ENCODE measurements around the gene TPO.
"Not testable (repeated sequence)": the region's sequence is repeated elsewhere in the genome, so short reads cannot be mapped to it uniquely, and the experiment has no call there.

TPO gene

DNA sequence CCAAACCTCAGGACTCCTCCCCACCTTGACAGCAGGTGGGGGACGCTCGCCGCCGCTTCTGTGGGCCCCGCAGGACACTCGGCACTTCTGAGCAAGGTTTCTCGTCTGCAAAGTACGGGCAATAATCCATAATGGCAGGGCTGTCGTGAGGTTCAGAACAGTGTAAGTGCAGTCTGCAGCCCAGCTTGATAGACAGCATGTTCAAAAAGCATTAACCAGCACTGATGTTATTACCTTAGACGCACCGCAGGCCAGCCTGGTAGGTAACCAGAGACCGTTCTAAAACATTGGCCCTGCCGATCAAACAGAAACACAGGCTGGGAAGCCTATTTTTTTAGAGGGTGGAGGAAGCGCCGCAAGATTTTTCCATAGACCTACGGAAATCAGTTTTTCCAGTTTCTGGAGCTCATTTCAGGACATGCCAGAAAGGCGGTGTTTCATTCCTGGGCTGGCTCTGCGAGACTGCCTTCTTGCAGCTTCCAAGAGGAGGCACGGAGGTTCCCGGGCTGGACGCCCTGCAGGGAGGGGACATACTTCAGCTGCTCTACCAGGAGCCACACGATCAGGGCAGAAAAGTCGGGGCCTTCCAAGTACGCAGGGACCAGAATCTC lies 148.7 kb downstream of the TPO start:
- no peak for DNase-seq

DNA sequence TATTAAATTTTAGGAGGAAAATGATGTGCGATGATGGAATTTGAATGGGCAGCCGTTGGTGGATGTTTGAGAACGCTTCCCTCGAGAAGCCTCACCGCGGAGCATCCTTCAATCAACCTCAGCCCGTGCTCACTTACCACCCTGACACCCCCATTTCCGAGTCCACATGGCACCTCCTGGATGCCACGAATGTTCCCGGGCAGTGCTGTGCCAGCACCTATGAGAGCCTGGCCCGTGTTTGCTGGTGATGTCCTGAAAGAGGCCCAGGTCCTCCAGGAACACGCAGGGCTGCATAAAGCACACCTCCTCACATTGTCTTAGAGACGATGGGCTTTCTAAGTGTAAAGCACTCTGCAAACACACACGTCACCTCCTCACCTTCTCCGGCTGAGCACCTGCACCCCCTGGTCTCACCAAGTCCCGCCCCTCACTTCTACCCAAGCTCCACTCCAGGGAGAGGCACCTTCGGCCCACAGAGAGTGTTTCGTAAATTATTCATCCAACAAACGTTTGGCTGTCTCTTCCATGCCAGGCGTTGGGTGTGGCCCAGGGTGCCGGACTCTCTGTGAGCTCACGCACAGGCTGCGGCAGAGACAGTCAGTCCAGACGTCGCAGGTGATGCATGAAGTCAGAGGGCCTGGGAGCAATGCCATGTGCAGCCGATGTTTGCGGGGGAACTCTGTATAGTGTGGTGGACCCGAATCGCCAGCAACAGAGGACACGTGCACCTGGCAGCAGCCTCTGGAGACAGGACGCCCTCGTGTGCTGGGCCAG lies 150.0 kb downstream of the TPO start:
- no peak for DNase-seq

DNA sequence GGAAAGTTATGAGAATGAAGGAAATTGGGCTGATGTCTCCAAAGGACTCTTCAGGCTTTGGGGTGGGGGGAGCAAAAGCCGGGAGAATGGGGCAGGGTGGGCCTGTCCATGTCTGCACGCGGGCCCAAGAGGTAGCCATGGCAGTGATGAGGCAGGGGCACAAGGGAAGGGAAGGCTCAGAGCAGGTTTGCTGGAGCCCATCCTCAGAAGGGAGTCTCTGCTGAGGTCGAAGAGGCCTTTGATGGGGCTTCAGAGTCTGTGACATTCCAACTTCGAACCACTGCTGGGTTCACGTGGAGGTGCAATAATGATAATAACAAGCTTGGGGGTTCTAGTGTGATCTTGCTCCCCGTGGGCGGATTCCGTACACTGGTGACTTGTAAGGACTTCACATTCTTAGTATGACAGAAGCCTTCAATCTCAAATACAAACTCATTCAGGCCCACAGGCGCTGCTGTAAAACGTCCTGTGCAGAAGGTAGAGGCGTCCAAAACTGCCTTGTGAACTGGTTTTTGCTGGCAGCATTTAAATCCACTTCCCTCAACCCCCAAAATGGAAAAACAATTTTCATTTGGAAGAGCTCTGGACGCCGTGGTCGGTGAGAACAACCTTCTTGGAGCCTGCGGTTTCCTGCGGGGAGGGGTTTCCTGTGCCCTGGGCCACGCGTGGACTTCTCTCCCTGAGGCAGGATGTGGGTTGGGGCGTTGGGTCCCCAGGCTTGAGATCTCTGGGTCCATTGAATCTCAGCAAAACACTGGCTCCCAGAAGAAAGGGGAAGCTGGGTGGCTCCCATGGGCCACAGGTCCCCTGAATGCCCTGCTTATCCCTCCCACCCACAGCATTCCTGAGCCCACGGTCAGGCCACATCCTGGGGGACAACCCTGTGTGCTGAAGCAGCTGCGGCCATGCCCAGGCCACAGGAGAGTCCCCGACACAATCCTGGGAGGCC lies 151.0 kb downstream of the TPO start:
- no peak for DNase-seq

DNA sequence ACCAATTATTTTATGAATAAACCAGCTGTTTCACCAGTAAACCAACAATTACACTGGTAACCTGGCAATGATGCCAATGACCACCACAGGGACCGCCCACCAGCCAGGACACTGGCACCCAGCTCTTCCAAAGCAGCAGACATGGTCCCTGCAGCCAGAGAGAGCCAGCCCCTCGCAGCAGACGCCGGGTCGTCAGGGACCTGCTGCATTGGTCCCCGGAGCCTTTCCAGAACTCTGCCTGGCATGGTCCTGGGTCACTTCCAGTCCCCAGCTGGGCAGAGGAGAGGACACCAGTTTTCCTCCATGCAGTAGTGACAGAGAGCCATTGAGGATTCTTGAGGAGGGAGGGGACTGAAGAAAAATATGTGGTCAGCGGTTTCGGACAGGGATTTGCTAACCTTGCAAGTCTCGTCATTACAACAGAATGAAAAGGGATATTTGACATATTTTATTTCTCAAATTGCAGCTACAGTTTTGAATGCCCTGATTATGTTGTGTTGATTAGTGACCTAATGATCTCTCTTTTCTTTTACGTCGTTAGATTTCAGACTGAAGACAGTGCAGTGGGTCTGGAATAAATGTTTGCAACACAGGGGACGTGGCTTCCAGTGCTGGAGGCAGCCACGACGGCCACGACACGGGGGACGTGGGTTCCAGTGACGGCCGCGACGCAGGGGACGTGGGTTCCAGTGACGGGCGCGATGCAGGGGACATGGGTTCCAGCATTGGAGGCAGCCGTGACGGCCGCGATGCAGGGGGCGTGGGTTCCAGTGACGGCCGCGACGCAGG lies 154.5 kb downstream of the TPO start:
- no peak for DNase-seq

DNA sequence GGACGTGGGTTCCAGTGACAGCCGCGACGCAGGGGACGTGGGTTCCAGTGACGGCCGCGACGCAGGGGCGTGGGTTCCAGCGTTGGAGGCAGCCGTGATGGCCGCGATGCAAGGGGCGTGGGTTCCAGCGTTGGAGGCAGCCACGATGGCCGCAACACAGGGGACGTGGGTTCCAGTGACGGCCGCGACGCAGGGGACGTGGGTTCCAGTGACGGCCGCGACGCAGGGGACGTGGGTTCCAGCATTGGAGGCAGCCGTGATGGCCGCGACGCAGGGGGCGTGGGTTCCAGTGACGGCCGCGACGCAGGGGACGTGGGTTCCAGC lies 155.0 kb downstream of the TPO start:
- not testable (repeated sequence) for DNase-seq

DNA sequence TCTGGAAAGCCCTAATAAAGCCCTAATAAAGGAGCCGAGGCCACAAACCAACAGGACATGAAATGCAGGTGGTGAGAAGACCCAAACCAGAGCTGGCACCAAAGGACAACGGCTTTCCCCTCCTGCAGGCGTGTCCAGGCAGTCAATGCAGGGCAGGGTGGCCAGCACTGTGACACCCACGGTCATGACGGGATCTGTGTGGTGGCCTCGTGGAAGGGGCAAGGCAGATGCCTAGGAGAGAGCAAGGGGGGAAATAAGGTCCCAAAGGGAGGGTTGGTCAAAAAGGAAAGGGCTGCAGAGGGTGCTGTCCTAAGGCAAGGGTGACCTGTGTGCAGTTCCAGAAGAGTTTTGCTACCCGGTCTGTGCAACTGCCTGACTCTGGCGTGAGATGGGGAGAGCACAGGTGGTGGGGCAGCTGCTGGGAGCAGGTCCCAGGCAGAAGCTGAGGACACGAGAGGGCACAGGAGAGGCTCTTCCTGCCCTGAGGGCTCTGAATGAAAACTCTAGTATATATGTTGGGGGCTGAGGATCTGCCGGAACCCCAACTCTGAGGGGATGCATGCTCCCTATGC lies 156.7 kb downstream of the TPO start:
- DNase-seq = no peak

DNA sequence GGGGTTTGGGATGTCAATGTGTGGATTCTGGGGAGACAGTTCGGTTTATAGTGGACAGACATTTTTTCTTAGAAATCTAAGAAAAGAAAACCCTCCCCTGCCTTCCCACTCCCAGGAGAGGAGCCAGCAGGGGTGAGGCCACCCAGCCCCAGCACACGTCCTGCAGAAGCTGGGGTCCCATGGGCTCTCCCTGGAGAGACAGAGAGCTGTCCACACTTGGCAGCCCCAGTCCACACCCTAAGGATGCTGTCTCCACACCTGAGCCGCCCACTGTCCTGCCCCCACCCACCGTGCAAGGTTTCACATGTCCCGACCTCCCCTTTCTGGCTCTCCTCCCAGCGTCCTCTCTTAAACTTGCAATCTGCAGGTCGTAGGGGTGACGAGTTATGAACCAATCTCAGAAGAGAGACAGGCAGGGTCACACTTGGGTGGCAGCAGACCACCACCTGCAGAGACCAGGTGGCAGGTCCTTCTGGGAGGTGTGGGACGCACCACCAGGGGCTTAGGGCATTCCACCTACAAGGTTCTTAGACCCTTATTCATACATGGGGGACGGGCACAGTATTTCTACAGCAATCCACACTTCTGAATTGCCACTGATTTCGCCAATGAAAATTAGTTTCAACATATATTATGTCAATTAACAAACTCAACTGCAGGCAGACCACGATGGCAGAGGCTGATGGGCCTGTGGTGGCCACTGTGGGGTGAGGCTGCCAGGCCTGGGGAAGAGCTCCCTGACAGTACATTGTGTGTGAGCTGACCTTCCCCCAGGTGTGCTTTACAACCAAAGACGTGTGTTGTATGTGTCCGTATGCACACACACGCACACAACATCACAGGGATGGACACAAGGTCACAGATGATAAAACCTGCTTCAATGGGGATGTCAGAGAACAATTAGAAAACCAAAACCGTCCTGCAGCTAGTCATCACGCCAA lies 158.5 kb downstream of the TPO start:
- no peak for DNase-seq

DNA sequence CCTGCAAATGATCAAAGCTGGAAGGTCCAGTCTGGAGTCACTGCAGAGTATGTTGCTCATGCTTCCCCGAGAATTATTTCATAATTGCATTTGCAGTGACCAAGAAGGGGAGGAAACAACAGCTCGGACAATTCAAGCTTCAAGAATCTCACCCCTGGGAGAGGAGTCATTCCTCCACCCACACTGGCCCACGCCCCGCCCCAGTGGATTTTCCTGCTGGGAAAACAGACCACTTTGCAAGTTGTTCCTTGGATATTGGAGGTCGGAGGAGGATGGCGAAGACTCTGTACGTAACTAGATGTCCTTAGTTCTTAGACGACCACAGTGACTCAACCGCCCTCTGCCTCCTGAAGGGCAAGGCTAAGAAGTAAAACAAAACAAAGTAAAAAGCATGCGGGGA lies 159.4 kb downstream of the TPO start:
- DNase-seq = no peak

DNA sequence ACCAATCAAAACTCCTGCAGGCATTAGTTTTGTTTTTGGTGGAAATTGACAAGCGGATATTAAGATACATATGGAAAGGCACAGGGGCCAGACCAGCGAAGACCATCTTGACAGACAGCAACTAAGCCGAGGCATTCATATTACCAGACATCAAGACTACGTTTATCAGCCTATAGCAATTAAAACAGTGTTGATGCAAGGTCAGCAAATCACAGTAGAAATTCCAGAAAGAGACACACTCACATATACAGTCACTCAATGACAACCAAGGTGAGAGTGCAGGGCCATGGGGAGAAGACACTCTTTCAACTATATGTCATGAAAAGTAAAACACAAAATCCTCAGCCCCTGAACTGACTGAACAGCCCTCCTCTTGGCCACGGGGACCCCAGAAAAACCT lies 164.6 kb downstream of the TPO start:
- no peak for DNase-seq

DNA sequence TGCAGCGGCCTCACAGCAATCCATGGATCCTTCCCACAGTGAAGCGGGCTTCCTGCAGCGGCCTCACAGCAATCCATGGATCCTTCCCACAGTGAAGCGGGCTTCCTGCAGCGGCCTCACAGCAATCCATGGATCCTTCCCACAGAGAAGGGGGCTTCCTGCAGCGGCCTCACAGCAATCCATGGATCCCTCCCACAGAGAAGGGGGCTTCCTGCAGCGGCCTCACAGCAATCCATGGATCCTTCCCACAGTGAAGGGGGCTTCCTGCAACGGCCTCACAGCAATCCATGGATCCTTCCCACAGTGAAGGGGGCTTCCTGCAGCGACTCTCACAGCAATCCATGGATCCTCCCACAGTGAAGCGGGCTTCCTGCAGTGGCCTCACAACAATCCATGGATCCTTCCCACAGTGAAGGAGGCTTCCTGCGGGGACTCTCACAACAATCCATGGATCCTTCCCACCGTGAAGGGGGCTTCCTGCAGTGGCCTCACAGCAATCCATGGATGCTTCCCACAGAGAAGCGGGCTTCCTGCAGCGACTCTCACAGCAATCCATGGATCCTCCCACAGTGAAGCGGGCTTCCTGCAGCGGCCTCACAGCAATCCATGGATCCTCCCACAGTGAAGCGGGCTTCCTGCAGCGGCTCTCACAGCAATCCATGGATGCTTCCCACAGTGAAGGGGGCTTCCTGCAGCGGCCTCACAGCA lies 168.1 kb downstream of the TPO start:
- DNase-seq = not testable (repeated sequence)

DNA sequence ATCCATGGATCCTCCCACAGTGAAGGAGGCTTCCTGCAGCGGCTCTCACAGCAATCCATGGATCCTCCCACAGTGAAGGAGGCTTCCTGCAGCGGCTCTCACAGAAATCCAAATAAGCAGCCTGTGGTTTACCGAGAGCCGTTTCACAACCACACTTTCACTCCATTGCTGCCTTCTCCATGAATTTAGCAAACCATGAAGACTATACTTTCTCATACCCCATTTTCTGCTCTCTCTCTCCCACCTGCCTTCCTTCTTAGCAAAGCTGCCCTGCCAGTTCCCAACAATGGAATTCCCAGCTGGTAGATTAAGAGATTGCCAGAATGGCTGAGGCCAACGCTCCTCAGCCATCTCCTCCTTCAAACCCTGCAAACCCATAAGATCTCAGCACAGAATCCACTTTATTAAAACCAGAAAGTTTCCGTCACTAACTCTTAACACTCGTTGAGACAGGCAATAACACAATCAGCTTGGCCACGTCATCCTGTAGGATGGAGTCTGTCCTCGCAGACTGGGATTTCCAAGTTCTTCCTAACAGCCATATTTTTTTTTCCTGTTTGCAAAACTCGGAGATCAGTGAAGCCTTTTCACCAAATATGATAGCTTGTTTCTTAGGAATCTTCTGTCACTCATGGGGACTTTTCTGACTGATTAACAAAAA lies 168.8 kb downstream of the TPO start:
- DNase-seq = no peak

DNA sequence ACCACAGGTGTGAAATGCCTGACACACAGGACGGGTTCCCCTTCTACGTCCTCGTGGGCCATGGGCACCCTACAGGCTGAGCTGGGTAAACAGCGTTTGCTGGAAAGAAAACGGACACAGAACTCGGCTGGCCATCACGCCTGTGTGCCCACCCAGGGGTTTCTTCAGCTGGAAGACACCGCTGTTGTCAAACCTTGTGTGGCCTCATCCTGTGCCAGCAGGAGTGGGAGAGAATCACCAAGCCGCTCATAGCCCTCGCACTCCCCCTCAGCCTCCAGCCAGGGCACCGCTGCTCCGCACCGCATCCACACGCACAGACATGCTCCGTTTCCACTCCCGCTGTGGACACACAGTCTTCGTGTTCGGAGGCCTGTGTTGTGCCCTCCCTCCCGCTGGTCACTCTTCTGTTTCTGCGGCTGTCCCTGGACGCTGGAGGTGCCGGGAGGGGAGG lies 169.7 kb downstream of the TPO start:
- peak; percentile 54 for DNase-seq

DNA sequence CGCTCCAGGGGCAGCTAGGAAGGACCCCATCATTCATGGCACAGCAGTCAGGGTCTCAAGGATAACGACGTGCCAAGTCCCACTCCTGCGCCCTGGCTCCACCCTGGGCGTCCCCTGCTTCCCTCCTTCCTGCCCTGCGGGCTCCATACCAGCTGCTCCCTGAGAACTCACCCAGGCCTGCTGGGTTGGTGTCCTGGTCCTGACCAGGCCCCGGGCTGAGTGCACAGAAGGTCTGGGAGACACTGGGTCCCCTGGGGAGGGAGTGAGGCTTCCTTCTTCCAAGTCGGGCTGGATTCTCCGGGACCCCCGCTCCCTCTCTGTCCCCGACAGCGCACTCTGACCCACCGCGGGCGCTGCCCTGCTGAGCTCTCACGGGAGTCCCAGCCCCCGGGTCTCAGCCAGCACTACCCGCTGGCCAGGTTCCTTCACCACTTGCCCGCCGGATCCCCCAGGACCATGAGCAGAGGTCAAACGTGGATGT lies 170.8 kb downstream of the TPO start:
- peak; percentile 30 for DNase-seq

DNA sequence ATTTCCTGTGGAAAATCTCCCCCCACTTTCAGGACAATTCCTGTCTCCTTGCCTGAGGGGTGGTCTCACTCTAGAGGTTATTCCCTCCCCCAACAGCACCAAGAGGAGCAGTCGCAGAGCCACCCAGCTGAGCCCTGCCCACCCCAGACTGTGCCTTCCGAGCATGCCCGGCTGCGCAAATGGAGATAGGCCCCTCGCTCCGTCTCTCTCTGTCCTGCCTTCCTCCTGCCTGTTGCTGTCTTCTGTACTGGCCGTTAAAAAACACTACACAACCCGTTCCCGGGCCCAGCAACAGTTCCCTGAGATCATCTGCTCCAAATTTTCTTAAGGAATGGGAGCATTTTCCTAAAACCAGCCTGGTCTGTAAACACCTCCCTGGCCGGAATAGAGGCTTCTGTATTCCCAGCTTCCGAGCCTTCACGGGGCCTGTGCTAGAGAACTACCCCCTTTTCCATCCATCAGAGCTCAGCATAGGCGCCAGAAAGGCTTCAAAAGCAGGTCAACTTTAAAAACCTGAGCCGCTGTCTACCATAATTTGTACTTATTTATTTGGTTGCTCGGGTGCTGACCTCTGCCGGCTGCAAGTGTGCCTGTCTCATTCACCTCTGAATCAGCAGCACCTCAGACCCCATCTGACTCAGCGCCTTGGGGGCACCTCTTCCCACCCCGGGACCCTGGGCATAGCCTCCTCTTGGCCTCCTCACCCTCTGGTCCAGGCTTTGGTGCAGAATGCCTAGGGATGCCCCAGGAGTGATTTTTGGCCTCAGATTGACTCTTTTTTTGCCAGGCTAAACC lies 171.6 kb downstream of the TPO start:
- peak; percentile 44 for DNase-seq

DNA sequence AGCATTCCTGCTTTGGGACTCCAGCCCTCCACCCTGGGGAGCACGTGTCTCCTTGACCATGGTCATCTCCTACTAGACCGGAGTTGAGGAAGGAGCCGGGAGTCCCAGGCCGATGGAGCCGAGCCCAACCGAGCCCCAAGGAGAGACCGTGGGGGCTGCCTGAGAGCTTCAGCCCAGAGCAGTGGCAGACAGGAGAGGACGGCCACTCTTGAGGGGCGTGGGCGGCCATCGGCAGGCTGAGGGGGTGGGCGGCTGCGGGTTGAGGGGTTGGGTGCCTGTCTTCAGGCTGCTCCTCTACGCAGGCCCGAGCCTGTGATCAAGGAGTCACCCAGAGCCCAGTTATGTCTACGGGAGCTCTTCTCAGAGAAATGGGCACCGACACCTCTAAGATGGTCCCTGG lies 172.4 kb downstream of the TPO start:
- peak; percentile 34 for DNase-seq

DNA sequence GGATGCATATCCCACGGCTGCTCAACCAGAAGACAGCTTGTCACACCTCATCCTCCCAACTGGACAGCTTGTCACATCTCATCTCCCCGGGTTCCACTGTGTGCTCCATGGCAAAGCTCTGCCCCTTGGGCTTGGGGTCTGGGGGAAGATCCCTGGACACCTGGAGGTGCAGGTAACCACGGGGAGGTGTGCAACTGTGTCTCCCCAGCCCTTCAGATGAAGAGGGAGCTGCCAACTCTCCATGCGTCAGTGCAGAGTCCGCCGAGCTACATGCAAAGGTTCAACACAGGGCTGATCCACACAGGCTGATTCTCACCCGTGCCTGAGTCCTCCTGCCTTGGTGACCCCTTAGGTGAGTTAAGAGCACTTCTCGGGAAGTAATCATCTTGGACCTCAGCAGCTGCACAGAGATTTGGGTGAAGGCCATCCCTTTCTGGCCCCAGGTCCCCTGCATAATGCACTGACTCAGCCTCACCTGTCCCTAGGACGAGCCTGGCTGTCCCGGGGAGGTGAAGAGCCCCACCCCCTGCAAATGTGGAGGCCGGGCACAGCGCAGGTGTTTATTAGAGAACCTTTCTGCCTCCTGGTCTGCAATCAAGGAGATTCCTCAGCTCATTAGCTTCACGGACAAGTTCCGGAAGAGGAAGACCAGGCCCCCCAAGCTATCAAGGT lies 173.1 kb downstream of the TPO start:
- DNase-seq = peak; percentile 58

DNA sequence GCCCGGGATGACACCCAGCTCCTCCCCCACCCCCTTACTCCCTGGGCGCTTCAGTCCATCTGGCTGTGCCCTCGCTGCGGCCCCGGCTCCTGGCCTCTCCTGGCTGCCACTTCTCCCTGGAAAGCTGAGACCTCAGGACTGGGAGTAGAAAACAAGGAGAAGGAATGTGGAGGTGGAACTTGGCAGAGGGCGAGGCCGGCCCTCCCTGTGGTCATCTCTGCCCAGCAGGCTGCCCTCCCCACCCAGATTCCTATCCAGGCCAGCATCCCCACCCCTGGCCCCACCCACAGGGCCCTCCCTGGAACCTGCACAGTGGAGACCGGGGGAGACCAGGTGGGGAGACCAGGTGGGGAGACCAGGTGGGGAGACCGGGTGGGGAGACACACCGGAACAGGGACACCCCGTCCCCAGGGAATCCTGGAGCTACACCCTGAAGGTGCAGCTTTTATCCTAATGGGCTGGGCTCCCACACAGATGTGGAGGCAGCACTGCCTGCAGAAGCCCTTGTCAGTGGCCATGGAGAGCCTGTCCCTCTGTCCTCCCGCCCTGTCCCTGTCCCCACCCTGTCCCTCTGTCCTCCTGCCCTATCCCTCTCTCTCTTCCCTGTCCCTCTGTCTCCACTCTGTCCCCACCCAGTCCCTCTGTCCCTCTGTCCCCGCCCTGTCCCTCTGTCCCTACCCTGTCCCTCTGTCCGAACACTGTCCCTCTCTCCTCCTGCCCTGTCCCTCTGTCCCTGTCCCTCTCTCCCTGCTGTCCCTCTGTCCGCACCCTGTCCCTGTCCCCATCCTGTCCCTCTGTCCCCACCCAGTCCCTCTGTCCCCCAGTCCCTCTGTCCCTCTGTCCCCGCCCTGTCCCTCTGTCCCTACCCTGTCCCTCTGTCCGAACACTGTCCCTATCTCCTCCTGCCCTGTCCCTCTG lies 173.9 kb downstream of the TPO start:
- peak; percentile 38 for DNase-seq
